ENCODE measurements around the gene DNAJC1.

DNA sequence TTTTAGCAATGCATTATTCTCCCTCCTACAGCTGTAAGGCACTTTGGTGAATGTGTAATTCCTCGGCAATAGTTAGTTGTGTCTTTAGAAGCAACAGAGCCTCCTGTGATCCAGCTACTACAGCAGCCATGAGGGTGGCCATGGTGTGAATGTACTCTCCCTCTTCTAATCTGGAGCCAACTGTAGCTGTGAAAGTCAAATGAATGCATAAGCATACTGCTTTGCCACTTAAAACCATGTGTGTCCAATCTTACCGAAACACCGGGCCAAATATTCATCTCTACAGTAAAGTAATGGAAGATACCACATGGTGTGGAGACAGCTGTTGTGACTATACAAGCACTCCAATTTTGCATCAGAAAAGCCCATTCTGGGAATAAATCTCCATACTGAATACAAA lies 195.0 kb downstream of the DNAJC1 start:
- TF ChIP-seq, protein P1, sequence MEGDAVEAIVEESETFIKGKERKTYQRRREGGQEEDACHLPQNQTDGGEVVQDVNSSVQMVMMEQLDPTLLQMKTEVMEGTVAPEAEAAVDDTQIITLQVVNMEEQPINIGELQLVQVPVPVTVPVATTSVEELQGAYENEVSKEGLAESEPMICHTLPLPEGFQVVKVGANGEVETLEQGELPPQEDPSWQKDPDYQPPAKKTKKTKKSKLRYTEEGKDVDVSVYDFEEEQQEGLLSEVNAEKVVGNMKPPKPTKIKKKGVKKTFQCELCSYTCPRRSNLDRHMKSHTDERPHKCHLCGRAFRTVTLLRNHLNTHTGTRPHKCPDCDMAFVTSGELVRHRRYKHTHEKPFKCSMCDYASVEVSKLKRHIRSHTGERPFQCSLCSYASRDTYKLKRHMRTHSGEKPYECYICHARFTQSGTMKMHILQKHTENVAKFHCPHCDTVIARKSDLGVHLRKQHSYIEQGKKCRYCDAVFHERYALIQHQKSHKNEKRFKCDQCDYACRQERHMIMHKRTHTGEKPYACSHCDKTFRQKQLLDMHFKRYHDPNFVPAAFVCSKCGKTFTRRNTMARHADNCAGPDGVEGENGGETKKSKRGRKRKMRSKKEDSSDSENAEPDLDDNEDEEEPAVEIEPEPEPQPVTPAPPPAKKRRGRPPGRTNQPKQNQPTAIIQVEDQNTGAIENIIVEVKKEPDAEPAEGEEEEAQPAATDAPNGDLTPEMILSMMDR (IDR thresholded peaks at IDR 0.05) = no peak
- TF ChIP-seq POLR2A (IDR thresholded peaks at IDR 0.05) = no peak
